ENCODE data around the gene COG8. TPM values are rescaled to one million over a fixed set of nuclear protein-coding genes. Genes with fewer than 3 reads are reported as not detected.

The COG8 gene
- total RNA-seq, 1 donor, result 34.0 TPM

- Histone ChIP-seq H3K27ac (ENCODE audit: low read depth, low read length) (no peak overlapping the region), H3K79me2 (ENCODE audit: insufficient read depth, low read length) (peaks cover 59% of the 10 kb centered on the region), H2AFZ (ENCODE audit: low read length) (no peak overlapping the region), H3K4me1 (ENCODE audit: insufficient read depth, low read length) (peaks cover 6% of the 10 kb centered on the region), H3K27me3 (ENCODE audit: insufficient read depth, low read length) (no peaks in the 10 kb centered on the region), H3K36me3 (ENCODE audit: insufficient read depth, low read length) (peaks cover 44% of the 10 kb centered on the region), H3K4me3 (ENCODE audit: insufficient read depth, low read length) (no peak overlapping the region), H4K20me1 (ENCODE audit: insufficient read depth, low read length) (peaks cover 23% of the 10 kb centered on the region), H3K9me3 (ENCODE audit: low read depth, low read length) (no peaks in the 10 kb centered on the region), H3K4me2 (ENCODE audit: insufficient read depth, low read length) (no peak overlapping the region)
- no peak for TF ChIP-seq CTCF (IDR thresholded peaks at IDR 0.05; ENCODE audit: extremely low read depth, low read depth, low read length)
- no peak for DNase-seq (ENCODE audit: insufficient read length, low spot score, missing footprints)
These were observed 25.9 kb downstream of the COG8 start for GRCh38 chr16:69313469-69313868.

- Histone ChIP-seq H3K9me3 (ENCODE audit: low read depth, low read length) (no peaks in the 10 kb centered on the region), H3K27ac (ENCODE audit: low read depth, low read length) (peak overlapping the region; percentile 66), H4K20me1 (ENCODE audit: insufficient read depth, low read length) (peaks cover 22% of the 10 kb centered on the region), H3K36me3 (ENCODE audit: insufficient read depth, low read length) (peaks cover 30% of the 10 kb centered on the region), H3K4me1 (ENCODE audit: insufficient read depth, low read length) (peaks cover 6% of the 10 kb centered on the region), H3K4me2 (ENCODE audit: insufficient read depth, low read length) (peak overlapping the region; percentile 83), H2AFZ (ENCODE audit: low read length) (peak overlapping the region; percentile 40), H3K4me3 (ENCODE audit: insufficient read depth, low read length) (peak overlapping the region; percentile 94), H3K27me3 (ENCODE audit: insufficient read depth, low read length) (no peaks in the 10 kb centered on the region), H3K79me2 (ENCODE audit: insufficient read depth, low read length) (peaks cover 55% of the 10 kb centered on the region)
- no peak for TF ChIP-seq CTCF (IDR thresholded peaks at IDR 0.05; ENCODE audit: extremely low read depth, low read depth, low read length)
- peak; percentile 92 for DNase-seq (ENCODE audit: insufficient read length, low spot score, missing footprints)
These were observed 27.6 kb downstream of the COG8 start for GRCh38 chr16:69311533-69312387.

- Histone ChIP-seq H3K27me3 (ENCODE audit: insufficient read depth, low read length) (no peaks in the 10 kb centered on the region), H2AFZ (ENCODE audit: low read length) (peak within 1 kb of the TSS; percentile 91), H3K79me2 (ENCODE audit: insufficient read depth, low read length) (peaks cover 46% of the 10 kb centered on the region), H3K4me1 (ENCODE audit: insufficient read depth, low read length) (peaks cover 6% of the 10 kb centered on the region), H3K9me3 (ENCODE audit: low read depth, low read length) (no peaks in the 10 kb centered on the region), H3K4me2 (ENCODE audit: insufficient read depth, low read length) (peak within 1 kb of the TSS; percentile 83), H3K27ac (ENCODE audit: low read depth, low read length) (peak within 1 kb of the TSS; percentile 66), H4K20me1 (ENCODE audit: insufficient read depth, low read length) (peaks cover 20% of the 10 kb centered on the region), H3K4me3 (ENCODE audit: insufficient read depth, low read length) (peak within 1 kb of the TSS; percentile 94), H3K36me3 (ENCODE audit: insufficient read depth, low read length) (peaks cover 21% of the 10 kb centered on the region)
- TF ChIP-seq CTCF (IDR thresholded peaks at IDR 0.05; ENCODE audit: extremely low read depth, low read depth, low read length), result peak; percentile 69
- DNase-seq (ENCODE audit: insufficient read length, low spot score, missing footprints), result peak; percentile 99
These were observed 28.5 kb downstream of the COG8 start, which contains the start of gene VPS4A for GRCh38 chr16:69310653-69311532. TSS of gene VPS4A (plus strand) at chr16:69311350. CDS start at chr16:69311512, 162 bp downstream.
